Measurements from ENCODE around the gene SOX13.
"Not testable (repeated sequence)": the region's sequence is repeated elsewhere in the genome, so short reads cannot be mapped to it uniquely, and the experiment has no call there.

SOX13 gene

GRCh38 chr1:204072931-204073836 is at the start of gene SOX13:
Gene SOX13 (plus strand): TSS chr1:204073115. CDS start chr1:204112916, 39,801 bp downstream.
- peak; percentile 89 for DNase-seq (ENCODE audit: low spot score)

GRCh38 chr1:204025917-204026707 is 46.8 kb upstream of the SOX13 start:
- no peak for DNase-seq (ENCODE audit: low spot score)

- no peak for DNase-seq (ENCODE audit: low spot score)
These were observed 45.5 kb upstream of the SOX13 start for GRCh38 chr1:204027446-204027845.

GRCh38 chr1:204029016-204029415 is 43.9 kb upstream of the SOX13 start:
- no peak for DNase-seq (ENCODE audit: low spot score)

GRCh38 chr1:204031098-204031710 is 41.7 kb upstream of the SOX13 start:
- DNase-seq (ENCODE audit: low spot score): no peak

- no peak for DNase-seq (ENCODE audit: low spot score)
These were observed 40.2 kb upstream of the SOX13 start for GRCh38 chr1:204032642-204033235.

- DNase-seq (ENCODE audit: low spot score): no peak
These were observed 39.6 kb upstream of the SOX13 start for GRCh38 chr1:204033306-204033705.

GRCh38 chr1:204036882-204037655 is 35.8 kb upstream of the SOX13 start:
- DNase-seq (ENCODE audit: low spot score): no peak

GRCh38 chr1:204041232-204041767 is 31.6 kb upstream of the SOX13 start:
- DNase-seq (ENCODE audit: low spot score): no peak

GRCh38 chr1:204041803-204042505 is 31.0 kb upstream of the SOX13 start:
- no peak for DNase-seq (ENCODE audit: low spot score)

- no peak for DNase-seq (ENCODE audit: low spot score)
These were observed 30.4 kb upstream of the SOX13 start for GRCh38 chr1:204042516-204042915.

GRCh38 chr1:204043680-204044079 is 29.2 kb upstream of the SOX13 start:
- DNase-seq (ENCODE audit: low spot score): no peak

- DNase-seq (ENCODE audit: low spot score): no peak
These were observed 28.5 kb upstream of the SOX13 start for GRCh38 chr1:204044448-204044847.

- no peak for DNase-seq (ENCODE audit: low spot score)
These were observed 27.5 kb upstream of the SOX13 start for GRCh38 chr1:204045430-204045829.

- no peak for DNase-seq (ENCODE audit: low spot score)
These were observed 26.6 kb upstream of the SOX13 start for GRCh38 chr1:204046346-204046745.

- not testable (repeated sequence) for DNase-seq (ENCODE audit: low spot score)
These were observed 24.1 kb upstream of the SOX13 start for GRCh38 chr1:204048796-204049195.

GRCh38 chr1:204051258-204051657 is 21.7 kb upstream of the SOX13 start:
- no peak for DNase-seq (ENCODE audit: low spot score)

- DNase-seq (ENCODE audit: low spot score): no peak
These were observed 21.2 kb upstream of the SOX13 start for GRCh38 chr1:204051718-204052117.

GRCh38 chr1:204053893-204054292 is 19.0 kb upstream of the SOX13 start:
- DNase-seq (ENCODE audit: low spot score): no peak

- no peak for DNase-seq (ENCODE audit: low spot score)
These were observed 12.9 kb upstream of the SOX13 start for GRCh38 chr1:204059970-204060369.

Data from HuH-7.5 (cell line).